ENCODE results near the gene CIZ1. TPM values are rescaled to one million over a fixed set of nuclear protein-coding genes. Genes with fewer than 3 reads are reported as not detected.
A peak's percentile ranks its signal among the peaks of the same experiment; 100 is the strongest.

Gene CIZ1
- total and polyA plus RNA-seq, 2 experiments from 2014 or later = 95.0 to 105 TPM

DNA sequence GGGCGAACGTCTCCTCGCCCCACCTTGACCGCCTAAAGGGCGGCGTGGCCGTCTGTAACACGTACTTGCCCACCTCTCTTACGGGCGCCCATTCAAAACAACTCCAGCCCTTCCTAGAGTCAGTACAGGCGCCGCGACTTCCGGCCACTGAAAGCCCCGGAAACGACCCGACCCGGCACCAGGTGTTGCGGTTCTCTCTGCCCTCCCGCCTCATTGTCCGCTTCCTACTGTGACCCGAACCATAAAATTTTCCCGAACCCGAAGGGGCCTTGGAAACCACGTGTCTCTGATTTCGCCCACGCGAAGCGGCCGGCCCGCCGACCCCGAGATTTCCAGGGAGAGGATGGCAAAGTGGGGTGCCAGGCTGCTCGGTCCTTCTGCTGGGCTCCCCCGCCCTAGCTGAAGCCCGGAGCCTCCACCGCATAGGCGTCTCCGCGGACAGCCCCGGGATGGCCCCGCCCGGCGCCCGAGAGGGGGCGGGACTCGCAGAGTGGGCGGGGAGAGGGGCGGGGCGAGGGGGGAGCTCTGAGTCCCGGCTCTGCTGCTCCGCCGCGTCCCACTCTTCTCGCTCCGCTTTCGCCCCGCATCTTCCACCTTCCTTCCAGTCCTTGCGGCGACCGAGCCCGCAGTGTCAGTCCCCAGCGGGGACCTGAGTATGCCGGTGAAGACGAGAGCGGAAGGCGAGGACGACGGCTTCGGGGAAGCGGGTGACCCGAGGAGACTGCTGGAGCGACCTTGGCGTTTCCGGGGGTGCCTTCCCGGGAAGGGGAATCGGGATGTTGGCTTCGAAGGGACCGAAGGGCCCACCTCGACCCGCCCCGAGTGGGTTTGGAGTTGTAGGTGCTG, 63.2 kb downstream of the CIZ1 start:
- Histone ChIP-seq H3K27me3 (no peaks in the 10 kb centered on the region), H3K4me1 (ENCODE audit: low read depth) (peaks cover 4% of the 10 kb centered on the region), H3K9me3 (ENCODE audit: low read depth) (no peaks in the 10 kb centered on the region), H3K27ac (peak overlapping the region; percentile 96), H3K4me3 (peak overlapping the region; percentile 97), H3K36me3 (peaks cover 7% of the 10 kb centered on the region)
- DNase-seq (ENCODE audit: low read depth in 1 of 2, low spot score in 1 of 2) = peak; percentile 90 to 93
- TF ChIP-seq, protein P1, sequence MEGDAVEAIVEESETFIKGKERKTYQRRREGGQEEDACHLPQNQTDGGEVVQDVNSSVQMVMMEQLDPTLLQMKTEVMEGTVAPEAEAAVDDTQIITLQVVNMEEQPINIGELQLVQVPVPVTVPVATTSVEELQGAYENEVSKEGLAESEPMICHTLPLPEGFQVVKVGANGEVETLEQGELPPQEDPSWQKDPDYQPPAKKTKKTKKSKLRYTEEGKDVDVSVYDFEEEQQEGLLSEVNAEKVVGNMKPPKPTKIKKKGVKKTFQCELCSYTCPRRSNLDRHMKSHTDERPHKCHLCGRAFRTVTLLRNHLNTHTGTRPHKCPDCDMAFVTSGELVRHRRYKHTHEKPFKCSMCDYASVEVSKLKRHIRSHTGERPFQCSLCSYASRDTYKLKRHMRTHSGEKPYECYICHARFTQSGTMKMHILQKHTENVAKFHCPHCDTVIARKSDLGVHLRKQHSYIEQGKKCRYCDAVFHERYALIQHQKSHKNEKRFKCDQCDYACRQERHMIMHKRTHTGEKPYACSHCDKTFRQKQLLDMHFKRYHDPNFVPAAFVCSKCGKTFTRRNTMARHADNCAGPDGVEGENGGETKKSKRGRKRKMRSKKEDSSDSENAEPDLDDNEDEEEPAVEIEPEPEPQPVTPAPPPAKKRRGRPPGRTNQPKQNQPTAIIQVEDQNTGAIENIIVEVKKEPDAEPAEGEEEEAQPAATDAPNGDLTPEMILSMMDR (IDR thresholded peaks at IDR 0.05; ENCODE audit: low read depth, low read length) = no peak

DNA sequence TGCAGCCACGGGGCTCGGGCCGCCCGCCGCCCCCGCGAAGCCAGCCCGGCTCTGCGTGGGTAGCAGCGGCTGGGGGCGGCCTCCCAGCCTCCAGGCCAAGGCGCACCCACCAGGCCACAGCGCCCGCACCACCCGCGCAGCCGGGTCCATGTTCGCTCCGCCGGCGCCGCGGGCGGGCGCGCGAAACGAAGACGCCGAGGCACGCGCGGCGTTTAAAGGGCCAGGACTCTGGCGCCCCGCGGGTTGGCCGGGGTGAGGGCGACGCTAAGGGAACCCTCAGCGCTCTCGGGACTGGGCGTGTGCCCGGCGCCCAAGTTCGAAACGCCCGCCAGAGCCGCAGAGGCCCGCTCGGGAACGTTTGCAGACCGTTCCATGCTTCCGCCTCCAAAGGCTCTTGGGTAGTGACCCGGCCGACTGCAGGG, 63.8 kb downstream of the CIZ1 start, which contains the start of gene PTGES2:
Gene PTGES2, minus strand, starts transcription at position 162 of the 422 bp plus-strand sequence. Its CDS starts 12 bp downstream, at position 150.
- peak; percentile 89 to 91 for DNase-seq (ENCODE audit: low read depth in 1 of 2, low spot score in 1 of 2)
- Histone ChIP-seq H3K4me3 (peak within 1 kb of the TSS; percentile 97), H3K9me3 (ENCODE audit: low read depth) (no peaks in the 10 kb centered on the region), H3K4me1 (ENCODE audit: low read depth) (peaks cover 4% of the 10 kb centered on the region), H3K27ac (peak within 1 kb of the TSS; percentile 96), H3K36me3 (peaks cover 12% of the 10 kb centered on the region), H3K27me3 (no peaks in the 10 kb centered on the region)
- TF ChIP-seq, protein P1 (IDR thresholded peaks at IDR 0.05; ENCODE audit: low read depth, low read length) = no peak

DNA sequence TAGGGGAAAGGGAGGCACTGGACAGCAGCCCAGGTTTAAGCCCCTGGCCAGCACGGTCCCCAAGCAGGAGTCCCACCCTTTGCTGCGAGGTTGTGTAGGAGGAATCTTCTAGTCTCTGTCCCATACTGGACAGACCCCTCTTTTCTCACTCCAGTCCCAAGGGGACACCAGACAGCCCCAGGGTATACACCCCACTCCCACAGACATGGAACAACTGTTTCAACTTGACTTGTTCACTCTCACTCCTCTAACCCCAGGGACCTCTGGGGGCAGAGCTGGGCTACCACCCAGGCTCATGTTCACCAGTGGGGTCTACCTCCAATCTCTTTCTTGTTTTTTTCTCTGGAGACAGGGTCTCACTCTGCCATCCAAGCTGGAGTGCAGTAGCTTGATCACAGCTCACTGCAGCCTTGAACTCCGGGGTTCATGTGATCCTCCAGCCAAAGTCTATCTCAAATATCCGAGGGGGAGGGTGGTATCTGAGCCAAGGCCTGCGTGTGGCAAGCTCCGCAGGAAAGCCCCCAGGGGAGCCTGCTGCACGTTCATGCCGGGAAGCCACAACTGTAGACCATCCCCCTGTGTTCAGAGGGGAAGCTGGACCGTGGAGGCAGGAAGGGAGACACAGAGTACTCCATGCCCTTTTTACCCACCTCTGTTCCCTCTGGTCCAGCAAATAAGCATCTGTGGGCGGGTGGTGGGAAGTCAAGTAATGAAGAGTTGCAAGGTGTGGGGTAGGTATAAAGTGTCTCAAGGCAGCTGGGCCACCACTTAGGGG, 65.6 kb downstream of the CIZ1 start:
- Histone ChIP-seq H3K36me3 (peaks cover 16% of the 10 kb centered on the region), H3K27me3 (no peaks in the 10 kb centered on the region), H3K4me1 (ENCODE audit: low read depth) (peaks cover 4% of the 10 kb centered on the region), H3K27ac (no peak overlapping the region), H3K4me3 (peak overlapping the region; percentile 97), H3K9me3 (ENCODE audit: low read depth) (no peaks in the 10 kb centered on the region)
- peak in 1 of 2 donors; percentile 25 for DNase-seq (ENCODE audit: low read depth in 1 of 2, low spot score in 1 of 2)
- TF ChIP-seq, protein P1 (IDR thresholded peaks at IDR 0.05; ENCODE audit: low read depth, low read length) = no peak

DNA sequence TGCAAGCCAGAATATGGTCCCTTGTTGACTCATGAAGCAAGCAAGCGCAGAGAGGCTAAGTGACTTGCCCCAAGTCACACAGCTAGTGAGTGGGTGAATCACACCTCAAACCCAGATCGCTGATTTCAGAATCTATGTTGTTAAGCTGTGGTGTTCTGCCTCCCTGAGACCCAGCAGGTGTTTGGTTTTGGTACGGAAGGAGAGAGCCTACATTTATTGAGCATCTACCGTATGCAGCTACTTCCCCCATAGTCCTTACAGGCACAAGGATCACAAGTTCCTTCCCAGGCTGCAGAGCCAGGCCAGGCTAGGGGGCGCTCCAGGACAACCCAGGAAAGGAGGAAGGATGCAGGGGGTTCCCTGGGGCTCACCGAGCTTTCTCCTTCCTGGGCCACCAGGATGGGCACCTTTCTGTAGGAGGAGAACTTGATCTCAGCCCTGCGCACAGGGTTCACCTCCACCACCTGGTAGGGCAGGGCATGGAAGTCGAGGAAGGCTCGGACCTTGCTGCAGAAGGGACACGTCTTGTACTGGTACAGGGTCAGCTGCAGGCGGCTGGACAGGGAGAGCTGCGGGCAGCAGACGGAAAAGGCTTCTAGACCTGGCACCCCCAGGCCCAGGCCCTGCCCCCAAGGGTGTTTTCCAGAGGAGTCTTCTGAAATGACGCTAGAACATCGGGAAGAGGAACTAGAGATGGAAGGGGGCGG, 66.3 kb downstream of the CIZ1 start:
- Histone ChIP-seq H3K9me3 (ENCODE audit: low read depth) (no peaks in the 10 kb centered on the region), H3K27me3 (no peaks in the 10 kb centered on the region)

More for the DNA sequence above, 66.3 kb downstream of the CIZ1 start:
- DNase-seq (ENCODE audit: low read depth in 1 of 2, low spot score in 1 of 2) = peak; percentile 59 to 64
- Histone ChIP-seq H3K4me1 (ENCODE audit: low read depth) (peaks cover 4% of the 10 kb centered on the region), H3K4me3 (no peak overlapping the region), H3K27ac (no peak overlapping the region), H3K36me3 (peaks cover 16% of the 10 kb centered on the region)
- TF ChIP-seq, protein P1 (IDR thresholded peaks at IDR 0.05; ENCODE audit: low read depth, low read length) = peak; percentile 75
